ENCODE results near the gene BRCA1. TPM values are rescaled to one million over a fixed set of nuclear protein-coding genes. Genes with fewer than 3 reads are reported as not detected.
"Not testable (repeated sequence)": the region's sequence is repeated elsewhere in the genome, so short reads cannot be mapped to it uniquely, and the experiment has no call there.

The BRCA1 gene
- total RNA-seq, 1 experiment from 2014 or later = 41.8 TPM

DNA sequence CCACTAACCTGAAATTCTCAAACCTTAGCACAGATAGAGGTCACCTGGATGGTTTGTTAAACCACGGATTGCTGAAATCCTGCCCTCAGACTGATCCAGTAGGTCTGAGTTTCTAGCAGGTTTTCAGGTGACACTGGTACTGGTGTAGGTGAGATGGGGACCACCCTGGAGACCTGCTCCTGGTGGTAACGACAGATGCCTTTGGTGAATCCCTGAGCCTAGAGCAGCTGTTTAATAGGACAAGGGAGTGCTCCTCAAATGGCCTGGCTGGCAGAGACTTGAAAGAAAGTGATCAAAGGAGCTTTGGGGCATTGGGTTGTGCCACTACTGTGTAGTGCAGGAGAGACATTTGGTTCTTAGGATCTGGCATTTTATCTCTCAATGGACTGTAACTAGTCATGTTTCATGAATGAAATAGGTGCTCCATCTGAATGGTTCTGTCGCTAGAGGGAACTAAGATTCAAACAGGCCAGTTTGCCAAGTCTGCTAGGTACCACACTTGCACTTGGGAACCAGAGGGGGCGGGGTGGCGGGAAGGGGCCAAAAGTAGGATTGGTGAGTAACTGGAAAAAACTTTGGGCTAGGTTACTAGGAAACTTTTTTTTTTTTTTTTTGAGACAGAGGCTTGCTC, 121.5 kb downstream of the BRCA1 start:
- DNase-seq (ENCODE audit: low read depth) = peak; percentile 79

DNA sequence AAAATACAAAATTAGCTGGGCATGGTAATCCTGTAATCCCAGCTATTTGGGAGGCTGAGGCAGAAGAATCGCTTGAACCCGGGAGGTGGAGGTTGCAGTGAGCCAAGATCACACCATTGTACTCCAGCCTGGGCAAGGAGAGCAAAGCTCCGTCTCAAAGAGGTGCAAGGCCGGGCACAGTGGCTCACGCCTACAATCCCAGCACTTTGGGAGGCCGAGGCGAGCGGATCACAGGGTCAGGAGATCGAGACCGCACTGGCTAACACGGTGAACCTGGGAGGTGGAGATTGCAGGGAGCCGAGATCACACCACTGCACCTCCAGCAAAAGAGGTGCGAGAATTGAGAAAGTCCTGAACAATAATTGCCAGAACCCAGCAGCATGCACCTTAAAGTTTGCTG, 124.3 kb downstream of the BRCA1 start:
- not testable (repeated sequence) for DNase-seq (ENCODE audit: low read depth)

DNA sequence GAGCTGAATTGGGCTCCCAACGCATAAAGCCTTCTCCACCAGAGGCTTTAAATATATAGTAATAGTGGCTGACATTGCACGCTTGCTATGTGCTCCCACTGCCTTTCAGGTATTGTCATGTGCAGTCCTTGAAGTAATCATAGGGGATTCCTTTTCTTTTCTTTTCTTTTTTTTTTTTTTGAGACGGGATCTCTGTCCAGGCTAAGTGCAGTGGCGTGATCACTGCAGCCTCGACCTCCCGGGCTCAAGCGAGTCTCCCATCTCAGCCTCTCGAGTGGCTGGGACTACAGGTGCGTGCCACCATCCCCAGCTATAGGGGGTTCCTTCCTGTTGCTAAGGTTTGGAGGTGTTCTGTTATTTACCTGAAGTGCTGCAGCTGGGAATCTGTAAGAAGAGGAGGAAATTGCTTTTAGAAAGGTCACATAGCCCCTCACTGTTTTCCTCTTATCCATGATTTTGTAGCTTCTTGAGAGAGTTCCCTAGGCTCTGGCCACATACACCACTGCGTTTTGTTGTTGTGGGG, 126.1 kb downstream of the BRCA1 start:
- DNase-seq (ENCODE audit: low read depth) = no peak

DNA sequence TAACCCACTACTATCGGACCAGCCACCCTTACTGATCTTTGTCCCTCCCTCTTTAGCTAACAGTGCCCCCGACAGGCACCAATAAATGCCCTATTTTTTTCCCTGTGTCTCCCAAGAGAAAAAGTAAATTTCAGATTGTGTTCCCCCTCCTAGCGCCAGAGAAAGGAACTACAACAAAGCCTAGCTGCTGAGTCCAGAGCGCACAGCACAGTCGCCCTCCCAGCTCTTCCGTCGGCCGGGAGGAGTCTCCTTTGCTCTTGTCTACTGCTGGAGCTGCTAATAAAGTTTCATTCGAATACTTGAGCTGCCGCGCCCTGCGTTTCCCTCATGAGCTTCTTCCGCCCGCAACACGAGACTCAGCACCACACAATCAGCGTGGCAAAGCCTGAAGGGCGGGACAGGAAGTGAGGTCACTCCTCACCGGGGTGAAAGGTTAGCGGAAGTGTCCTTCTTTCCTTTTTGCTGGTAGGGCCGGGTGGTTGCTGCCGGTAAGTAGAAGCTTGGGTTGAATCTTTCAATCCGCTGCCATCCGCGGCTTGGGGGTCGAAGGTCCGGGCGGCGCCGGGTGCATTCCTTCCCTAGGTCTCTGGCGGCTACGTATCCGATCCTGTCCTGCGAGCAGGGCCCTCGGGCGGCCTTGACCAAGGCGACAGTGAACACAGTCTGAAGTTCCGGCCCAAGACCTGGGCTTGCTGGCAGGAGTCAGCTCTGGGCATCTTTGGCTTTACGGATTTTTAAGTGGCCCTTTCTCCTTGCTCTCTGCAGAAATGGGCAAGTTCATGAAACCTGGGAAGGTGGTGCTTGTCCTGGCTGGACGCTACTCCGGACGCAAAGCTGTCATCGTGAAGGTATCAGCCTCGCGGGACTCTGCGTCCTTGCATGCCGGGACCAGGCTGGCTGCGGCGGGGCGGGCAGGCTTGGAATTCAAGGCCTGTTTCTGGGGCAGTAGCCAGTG, 126.9 kb downstream of the BRCA1 start, which contains the start of gene RPL27:
Gene RPL27, plus strand, starts transcription at position 436 of the 955 bp plus-strand sequence. Its CDS starts 332 bp downstream, at position 768.
- DNase-seq (ENCODE audit: low read depth) = peak; percentile 98

DNA sequence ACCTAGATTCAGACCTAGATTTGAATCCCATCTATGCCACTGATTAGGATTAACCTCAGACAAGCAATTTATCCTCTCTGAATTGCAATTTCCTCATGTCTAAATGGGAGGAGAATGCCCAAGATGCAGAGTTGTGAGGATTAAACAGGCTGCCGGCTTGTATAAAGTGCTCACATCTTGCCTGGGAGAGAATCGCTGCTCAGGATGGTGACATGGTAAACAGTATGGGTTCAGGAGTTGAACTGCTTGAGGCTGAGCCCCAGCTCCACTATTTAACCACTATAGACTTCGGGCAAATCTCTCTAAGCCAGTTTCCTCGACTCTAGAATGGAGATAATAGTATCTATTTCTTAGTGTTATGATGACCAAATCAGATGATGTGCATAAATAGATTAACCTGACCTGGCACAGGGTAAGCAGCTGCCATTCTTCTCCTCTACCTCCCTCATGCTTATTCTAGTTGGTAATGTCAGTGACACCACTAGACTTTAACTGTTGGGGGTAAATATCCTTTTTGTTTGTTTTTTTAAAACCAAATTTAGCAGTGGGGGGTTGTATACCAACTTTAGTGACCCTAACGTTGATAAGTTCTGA, 127.7 kb downstream of the BRCA1 start:
- DNase-seq (ENCODE audit: low read depth) = no peak

Other genes with a start within 250 kb of the BRCA1 start
- gene G6PC1, start 224.6 kb downstream of the BRCA1 start, total RNA-seq (2014; rRNA removed; shearing (Covaris generic)) = not detected in 2 replicates
- 21.1 and 25.7 TPM in 2 replicates for gene AARSD1, start 160.9 kb downstream of the BRCA1 start, total RNA-seq (2014; rRNA removed; shearing (Covaris generic))
- gene PTGES3L, start 145.3 kb downstream of the BRCA1 start, total RNA-seq (2014; rRNA removed; shearing (Covaris generic)) = 0.06 and 0.23 TPM in 2 replicates
- 4.2 and 4.3 TPM in 2 replicates for gene RUNDC1, start 144.8 kb downstream of the BRCA1 start, total RNA-seq (2014; rRNA removed; shearing (Covaris generic))
- 1,016 and 1,106 TPM in 2 replicates for gene RPL27, start 126.9 kb downstream of the BRCA1 start, total RNA-seq (2014; rRNA removed; shearing (Covaris generic))
- 6.0 and 7.8 TPM in 2 replicates for gene IFI35, start 118.6 kb downstream of the BRCA1 start, total RNA-seq (2014; rRNA removed; shearing (Covaris generic))
- 57.9 and 69.3 TPM in 2 replicates for gene VAT1, start 103.0 kb downstream of the BRCA1 start, total RNA-seq (2014; rRNA removed; shearing (Covaris generic))
- gene RND2, start 100.1 kb downstream of the BRCA1 start, total RNA-seq (2014; rRNA removed; shearing (Covaris generic)) = 0.11 TPM in 1 of 2 replicates, not detected in the other
- 25.6 and 31.7 TPM in 2 replicates for gene NBR1, start 45.9 kb upstream of the BRCA1 start, total RNA-seq (2014; rRNA removed; shearing (Covaris generic))
- 1.8 and 3.8 TPM in 2 replicates for gene TMEM106A, start 86.5 kb upstream of the BRCA1 start, total RNA-seq (2014; rRNA removed; shearing (Covaris generic))
- gene CCDC200, start 103.3 kb upstream of the BRCA1 start, total RNA-seq (2014; rRNA removed; shearing (Covaris generic)) = not detected in 2 replicates
- gene RNU2-1, start 108.6 kb upstream of the BRCA1 start, total RNA-seq (2014; rRNA removed; shearing (Covaris generic)) = not detected in 2 replicates

All from Daoy (cell line).